Kidney (tissue), 14 donors: Measurements from ENCODE around the gene MYOM3. TPM values are rescaled to one million over a fixed set of nuclear protein-coding genes. Genes with fewer than 3 reads are reported as not detected.

Experiments used
- DNase-seq, 5 donors: peaks; one replicate each; pipeline ENCODE4 v3.0.0-alpha.2; 2013 to 2020
- FAIRE-seq: peaks from 2 replicates; lab custom pipeline; 2012; peaks lifted over from hg19 to GRCh38; lab: Jason Lieb, UNC
- H3K27ac ChIP-seq, 2 donors: one replicate each; pipeline ENCODE4 v1.7.0; 2013; ENCODE audit warnings: low read depth in 2 of 2, low read length in 2 of 2, inconsistent platforms in 1 of 2
- H3K27me3 ChIP-seq: one replicate; pipeline ENCODE4 v1.7.1; 2013; ENCODE audit warnings: low read length, inconsistent platforms; ENCODE audit not compliant: control insufficient read depth, insufficient read depth
- H3K36me3 ChIP-seq, 3 donors: one replicate each; pipeline versions ENCODE4 v1.7.0 to v1.7.1; 2013; ENCODE audit warnings: low read length in 3 of 3, control low read depth in 1 of 3, inconsistent platforms in 1 of 3; ENCODE audit not compliant: insufficient read depth in 3 of 3, control insufficient read depth in 2 of 3
- H3K4me1 ChIP-seq, 3 donors: one replicate each; pipeline versions ENCODE4 v1.7.0 to v1.7.1; 2013; ENCODE audit warnings: low read length in 3 of 3, inconsistent platforms in 1 of 3, low read depth in 1 of 3; ENCODE audit not compliant: control insufficient read depth in 2 of 3, insufficient read depth in 2 of 3
- H3K4me3 ChIP-seq, 3 donors: one replicate each; pipeline versions ENCODE4 v1.7.0 to v1.8.1; 2013; ENCODE audit warnings: low read length in 3 of 3, control low read depth in 1 of 3, inconsistent platforms in 1 of 3
- H3K9ac ChIP-seq, 3 donors: one replicate each; pipeline versions ENCODE4 v1.7.0 to v1.7.1; 2013; ENCODE audit warnings: low read length in 3 of 3, control low read depth in 1 of 3, inconsistent platforms in 1 of 3
- H3K9me3 ChIP-seq, 3 donors: one replicate each; pipeline versions ENCODE4 v1.7.0 to v1.7.1; 2013; ENCODE audit warnings: low read length in 3 of 3, control low read depth in 1 of 3, inconsistent platforms in 1 of 3; ENCODE audit not compliant: control insufficient read depth in 2 of 3, insufficient read depth in 1 of 3
- CTCF ChIP-seq: IDR thresholded peaks from 3 replicates; pipeline ENCODE4 v1.5.1; 2012; ENCODE audit warnings: mild to moderate bottlenecking, moderate library complexity, borderline replicate concordance; ENCODE audit not compliant: insufficient read depth; ENCODE audit errors: extremely low read depth
- intact Hi-C: fragments of 100-400 bp; cut with DNase I; formaldehyde crosslinking; loops from one replicate; pipeline ENCODE4 v1.11.1; 2022
- polyA plus RNA-seq: library from polyadenylated mRNA; stranded (reverse); fragments of 350-450 nt; fragmentation: Illumina TruSeq; extraction: RNeasy Lipid Tissue Mini Kit (QIAGEN cat#74804); gene quantifications from one replicate; pipeline ENCODE4 v1.2.3, GENCODE V29; 2014; ENCODE audit warnings: low read depth, low replicate concordance; ENCODE audit not compliant: insufficient read depth
- total RNA-seq: library from RNA; stranded (reverse); fragmentation: NEBNext Ultra II Directional; extraction: Animal tissue kit (Norgen Biotek cat#: 25700); gene quantifications from one replicate; pipeline ENCODE4 v1.2.1, GENCODE V29; 2021
- donor health status: control.
- donor health status: control.
- donor health status: control.
- donor health status: control.
- donor health status: control.
- donor health status: DM: yes; HTN: yes; CAD: no.
- donor health status: Normal renal cell carcinoma (clear cell type).

Gene MYOM3
- total and polyA plus RNA-seq, 2 donors from 2014 or later = 13.5 to 20.5 TPM

- no peak for FAIRE-seq
- H3K4me1 ChIP-seq = peaks cover 0 to 5% (median 4%) of the 10 kb centered on the region in 3 donors
- H3K9me3 ChIP-seq = no peaks in the 10 kb centered on the region
- H3K36me3 ChIP-seq = no peaks in the 10 kb centered on the region
- peak overlapping the region in 1 of 2 donors; percentile 57 for H3K27ac ChIP-seq
- intact Hi-C loops = no loop called here
- peak overlapping the region; percentile 23 to 51 (median 40) for H3K4me3 ChIP-seq
- DNase-seq = peak; percentile 95 to 97 (median 96)
- no peaks in the 10 kb centered on the region for H3K27me3 ChIP-seq
- peak; percentile 76 for TF ChIP-seq CTCF
- H3K9ac ChIP-seq = peak overlapping the region in 1 of 3 donors; percentile 55
Measured at GRCh38 chr1:24150234-24151174, 38.6 kb upstream of the MYOM3 start.

- H3K36me3 ChIP-seq = no peaks in the 10 kb centered on the region
- H3K27ac ChIP-seq = no peak overlapping the region
- FAIRE-seq = no peak
- DNase-seq = no peak
- H3K27me3 ChIP-seq = no peaks in the 10 kb centered on the region
- peaks cover 0 to 5% (median 4%) of the 10 kb centered on the region in 3 donors for H3K4me1 ChIP-seq
- no peak overlapping the region for H3K9ac ChIP-seq
- no peaks in the 10 kb centered on the region for H3K9me3 ChIP-seq
- H3K4me3 ChIP-seq = no peak overlapping the region
- no peak for TF ChIP-seq CTCF
- intact Hi-C loops = no loop called here
Measured at GRCh38 chr1:24149866-24150233, 37.9 kb upstream of the MYOM3 start.

- TF ChIP-seq CTCF = no peak
- Histone ChIP-seq H3K9ac (no peak overlapping the region), H3K4me3 (no peak overlapping the region), H3K27ac (no peak overlapping the region), H3K36me3 (no peaks in the 10 kb centered on the region), H3K4me1 (peaks cover 0 to 9% (median 4%) of the 10 kb centered on the region in 3 donors), H3K27me3 (no peaks in the 10 kb centered on the region), H3K9me3 (no peaks in the 10 kb centered on the region)
- FAIRE-seq (no peak), DNase-seq (peak in 2 of 5 donors; percentile 54 to 58)
- intact Hi-C loops = no loop called here
Measured at GRCh38 chr1:24147816-24148215, 35.9 kb upstream of the MYOM3 start.
